K562 (cell line): Measurements from ENCODE around the gene CRACDL.

Experiments
- GATA2 ChIP-seq: sonication (generic); formaldehyde crosslinking; IDR thresholded peaks from 2 replicates; pipeline ENCODE4 v1.4.0; 2020; ENCODE audit warnings: mild to moderate bottlenecking, missing genetic modification reagents
- IRF2 ChIP-seq: sonication (generic); formaldehyde crosslinking; IDR thresholded peaks from 2 replicates; pipeline ENCODE4 v1.8.1; 2022; ENCODE audit warnings: mild to moderate bottlenecking, missing genetic modification reagents

- no peak for TF ChIP-seq IRF2 (CRISPR knock-in tag)
- TF ChIP-seq GATA2 (CRISPR knock-in tag): no peak
Observed at GRCh38 chr2:98859323-98859722, 76.7 kb downstream of the CRACDL start.
